Measurements from ENCODE around the gene LRMDA. TPM values are rescaled to one million over a fixed set of nuclear protein-coding genes. Genes with fewer than 3 reads are reported as not detected.

Gene LRMDA
- total RNA-seq, 1 experiment from 2014 or later, result not detected

GRCh38 chr10:76116523-76116922 is 685.1 kb downstream of the LRMDA start:
- no peak for DNase-seq
- no peak overlapping the region for H3K4me3 ChIP-seq (ENCODE audit: insufficient read depth, low read depth, low read length)
- H3K27me3 ChIP-seq (ENCODE audit: control insufficient read depth, insufficient read depth, low read length), result peaks cover 1% of the 10 kb centered on the region
- H3K36me3 ChIP-seq (replicated peaks; ENCODE audit: control insufficient read depth, insufficient read depth, low read length), result no peaks in the 10 kb centered on the region

GRCh38 chr10:76117949-76118348 is 686.5 kb downstream of the LRMDA start:
- Histone ChIP-seq H3K27me3 (ENCODE audit: control insufficient read depth, insufficient read depth, low read length) (no peaks in the 10 kb centered on the region), H3K36me3 (replicated peaks; ENCODE audit: control insufficient read depth, insufficient read depth, low read length) (no peaks in the 10 kb centered on the region), H3K4me3 (ENCODE audit: insufficient read depth, low read depth, low read length) (no peak overlapping the region)
- DNase-seq, result no peak

DNA sequence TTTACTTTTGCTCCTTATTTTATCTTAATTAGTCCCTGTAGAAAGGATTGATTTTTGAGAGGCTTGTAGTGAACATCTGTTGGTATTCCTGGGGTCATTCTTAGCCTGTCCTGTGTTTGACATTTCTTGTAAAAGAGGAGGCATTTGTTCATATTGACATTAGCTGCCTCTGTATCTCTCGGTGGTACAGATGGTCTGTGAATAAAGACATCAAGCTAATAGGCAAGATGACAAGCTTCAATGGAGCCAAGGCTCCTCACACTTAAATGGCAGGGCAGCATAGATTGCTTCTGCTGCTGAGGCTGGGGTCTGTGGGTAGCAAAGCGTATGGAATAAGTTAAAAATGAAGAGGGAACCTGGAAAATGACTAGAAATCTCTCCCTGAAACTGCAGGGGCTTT is 687.6 kb downstream of the LRMDA start:
- DNase-seq, result no peak
- no peaks in the 10 kb centered on the region for H3K36me3 ChIP-seq (replicated peaks; ENCODE audit: control insufficient read depth, insufficient read depth, low read length)
- no peaks in the 10 kb centered on the region for H3K27me3 ChIP-seq (ENCODE audit: control insufficient read depth, insufficient read depth, low read length)
- no peak overlapping the region for H3K4me3 ChIP-seq (ENCODE audit: insufficient read depth, low read depth, low read length)

DNA sequence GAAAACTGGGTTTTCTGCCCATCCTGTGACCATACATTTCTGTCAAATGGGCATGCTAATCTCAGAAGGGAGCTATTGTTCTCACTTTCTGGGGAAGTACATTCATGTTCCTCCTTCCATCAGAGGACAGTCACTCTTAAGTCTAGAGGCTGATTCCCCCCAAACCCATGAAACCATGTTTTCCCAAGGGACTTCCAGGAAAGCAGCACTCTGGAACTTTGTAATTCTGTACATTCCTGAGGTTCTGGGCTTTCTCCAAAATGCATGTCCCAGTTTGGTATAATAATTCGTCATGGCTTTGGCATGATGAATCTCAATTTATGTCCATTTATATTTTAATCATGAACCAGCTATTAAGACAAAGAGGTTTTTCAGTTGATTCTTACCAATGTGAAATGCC is 688.1 kb downstream of the LRMDA start:
- Histone ChIP-seq H3K4me3 (ENCODE audit: insufficient read depth, low read depth, low read length) (no peak overlapping the region), H3K27me3 (ENCODE audit: control insufficient read depth, insufficient read depth, low read length) (no peaks in the 10 kb centered on the region), H3K36me3 (replicated peaks; ENCODE audit: control insufficient read depth, insufficient read depth, low read length) (no peaks in the 10 kb centered on the region)
- DNase-seq, result no peak

DNA sequence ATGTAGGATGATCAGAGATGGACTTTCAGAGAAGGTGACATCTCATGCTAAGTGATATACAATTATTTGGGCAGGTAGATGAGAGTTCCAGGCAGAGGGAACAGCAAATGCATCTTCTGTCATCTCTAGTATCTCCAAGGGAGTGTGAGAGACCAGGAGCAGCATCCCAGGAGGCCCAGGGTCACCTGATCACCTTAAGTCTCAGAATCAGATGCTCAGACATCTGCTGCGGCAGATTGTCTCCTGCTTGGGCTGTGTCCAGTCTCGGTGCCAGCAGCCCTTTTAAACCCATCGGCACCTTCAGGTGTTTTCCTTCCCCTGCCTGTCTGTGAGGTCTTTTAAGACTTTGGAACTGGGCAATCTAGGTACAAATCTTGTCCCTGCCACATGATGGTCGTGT is 690.6 kb downstream of the LRMDA start:
- no peaks in the 10 kb centered on the region for H3K27me3 ChIP-seq (ENCODE audit: control insufficient read depth, insufficient read depth, low read length)

DNA sequence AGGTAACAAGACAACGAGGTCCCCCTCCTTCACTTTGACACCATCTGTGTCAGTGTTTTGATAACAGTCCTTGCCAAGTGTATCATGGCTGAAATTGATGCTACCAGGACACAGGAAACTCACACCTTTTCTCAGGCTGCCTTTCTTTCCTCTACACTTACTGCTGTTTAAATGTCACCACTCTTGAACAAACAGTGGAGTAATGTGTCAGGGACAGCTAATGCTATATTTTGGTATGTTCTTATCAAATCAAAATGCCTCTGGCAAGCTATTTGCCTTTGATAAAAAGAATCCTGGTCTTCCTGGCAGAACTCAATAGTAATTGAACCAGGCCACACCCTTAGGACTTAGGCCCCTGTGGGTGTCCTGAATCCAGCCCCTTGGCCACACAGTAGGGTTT is 692.9 kb downstream of the LRMDA start:
- DNase-seq, result no peak
- no peaks in the 10 kb centered on the region for H3K27me3 ChIP-seq (ENCODE audit: control insufficient read depth, insufficient read depth, low read length)
- H3K36me3 ChIP-seq (replicated peaks; ENCODE audit: control insufficient read depth, insufficient read depth, low read length), result no peaks in the 10 kb centered on the region
- no peak overlapping the region for H3K4me3 ChIP-seq (ENCODE audit: insufficient read depth, low read depth, low read length)

More for the DNA sequence above, 690.6 kb downstream of the LRMDA start:
- DNase-seq, result no peak
- Histone ChIP-seq H3K4me3 (ENCODE audit: insufficient read depth, low read depth, low read length) (no peak overlapping the region), H3K36me3 (replicated peaks; ENCODE audit: control insufficient read depth, insufficient read depth, low read length) (no peaks in the 10 kb centered on the region)

DNA sequence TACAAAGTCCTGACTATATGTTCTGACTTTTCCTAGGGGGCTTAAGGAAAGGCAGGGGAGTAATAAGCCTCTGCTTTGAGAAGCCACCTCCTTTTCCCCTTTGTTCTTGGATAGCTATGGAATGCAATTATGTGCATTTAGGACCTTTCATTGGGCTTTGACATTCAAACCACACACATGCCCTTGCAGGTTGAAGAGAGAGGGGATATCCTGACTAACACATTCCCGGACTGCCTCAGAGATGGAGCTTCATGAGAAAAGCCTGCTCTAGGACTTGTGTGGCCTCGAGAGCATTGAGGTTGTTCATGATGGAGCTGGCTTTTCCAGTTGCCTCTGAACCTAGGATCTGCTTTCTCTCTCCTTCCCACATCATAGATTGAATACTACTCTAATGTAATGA is 694.5 kb downstream of the LRMDA start:
- H3K27me3 ChIP-seq (ENCODE audit: control insufficient read depth, insufficient read depth, low read length), result no peaks in the 10 kb centered on the region
- H3K36me3 ChIP-seq (replicated peaks; ENCODE audit: control insufficient read depth, insufficient read depth, low read length), result no peaks in the 10 kb centered on the region
- DNase-seq, result no peak
- H3K4me3 ChIP-seq (ENCODE audit: insufficient read depth, low read depth, low read length), result no peak overlapping the region

DNA sequence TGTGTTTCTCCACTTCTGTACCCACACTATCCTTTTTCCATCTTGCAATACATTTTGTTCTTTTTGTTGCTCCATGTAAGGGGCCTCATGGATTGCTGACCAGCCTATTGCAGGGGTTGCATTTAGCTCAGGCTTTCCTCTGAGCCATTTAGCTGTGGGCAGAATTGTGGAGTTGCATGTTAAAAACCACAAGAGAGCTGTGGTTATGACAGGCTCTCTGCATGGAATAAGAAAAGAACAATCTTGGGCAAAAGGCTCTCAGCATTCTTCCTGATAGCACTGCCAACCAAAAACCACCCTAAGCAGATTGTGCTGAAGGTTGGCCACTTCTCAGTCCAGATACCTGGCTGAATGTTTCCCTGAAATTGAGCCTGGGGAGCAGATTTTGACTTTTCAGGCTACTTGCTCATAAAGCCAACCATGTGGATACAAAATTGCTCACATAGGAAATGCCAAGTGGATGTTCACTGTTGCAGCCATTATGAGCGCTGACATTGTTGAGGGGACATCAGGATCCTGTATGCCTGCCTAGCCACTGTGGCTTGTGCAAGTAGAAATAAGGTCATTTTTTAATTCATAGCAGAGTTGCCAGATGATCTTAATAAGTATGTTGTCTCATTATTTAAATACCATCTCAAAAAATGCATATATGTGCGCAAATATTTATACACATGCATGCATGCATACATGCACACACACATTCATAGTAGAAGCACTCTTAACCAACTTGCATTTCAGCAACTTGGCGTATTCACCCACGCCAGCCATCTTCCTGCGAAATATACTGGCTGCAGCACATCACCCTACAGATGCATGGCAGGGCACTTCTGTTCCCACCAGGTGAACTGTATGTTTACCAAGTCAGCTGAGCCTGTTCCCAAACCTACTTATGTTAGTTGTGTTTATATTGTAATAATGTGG is 695.4 kb downstream of the LRMDA start:
- no peak for DNase-seq
- no peak overlapping the region for H3K4me3 ChIP-seq (ENCODE audit: insufficient read depth, low read depth, low read length)
- no peaks in the 10 kb centered on the region for H3K27me3 ChIP-seq (ENCODE audit: control insufficient read depth, insufficient read depth, low read length)
- no peaks in the 10 kb centered on the region for H3K36me3 ChIP-seq (replicated peaks; ENCODE audit: control insufficient read depth, insufficient read depth, low read length)

DNA sequence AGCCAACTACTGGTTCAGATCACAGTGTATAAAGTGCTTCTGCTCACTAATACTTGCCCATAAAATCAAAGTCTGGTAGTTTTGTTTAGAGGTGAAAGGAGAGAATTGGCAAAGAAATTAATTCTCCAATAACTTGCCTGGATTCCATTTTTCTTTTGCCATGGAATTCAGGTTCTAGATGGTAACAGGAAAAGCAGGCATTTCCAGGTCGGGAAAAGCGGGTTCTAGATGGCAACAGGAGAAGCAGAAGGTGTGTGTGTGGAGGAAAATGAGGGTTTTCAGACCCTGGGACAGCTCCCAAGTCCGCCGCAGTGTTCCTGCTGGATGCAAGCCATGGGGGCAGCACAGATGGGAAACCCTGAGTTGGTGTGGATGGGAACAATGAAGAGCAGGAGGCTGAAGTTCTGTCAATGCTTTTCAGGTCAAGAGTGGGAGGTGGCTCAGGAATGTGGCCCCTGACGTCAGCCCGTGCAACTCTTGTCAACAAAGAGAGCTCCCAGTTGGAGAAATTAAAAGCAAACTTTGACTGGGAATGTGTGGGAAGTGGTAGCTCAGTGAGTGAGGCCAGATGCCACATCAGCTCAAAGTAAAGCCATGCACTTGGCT is 696.7 kb downstream of the LRMDA start:
- no peaks in the 10 kb centered on the region for H3K36me3 ChIP-seq (replicated peaks; ENCODE audit: control insufficient read depth, insufficient read depth, low read length)
- DNase-seq, result no peak

DNA sequence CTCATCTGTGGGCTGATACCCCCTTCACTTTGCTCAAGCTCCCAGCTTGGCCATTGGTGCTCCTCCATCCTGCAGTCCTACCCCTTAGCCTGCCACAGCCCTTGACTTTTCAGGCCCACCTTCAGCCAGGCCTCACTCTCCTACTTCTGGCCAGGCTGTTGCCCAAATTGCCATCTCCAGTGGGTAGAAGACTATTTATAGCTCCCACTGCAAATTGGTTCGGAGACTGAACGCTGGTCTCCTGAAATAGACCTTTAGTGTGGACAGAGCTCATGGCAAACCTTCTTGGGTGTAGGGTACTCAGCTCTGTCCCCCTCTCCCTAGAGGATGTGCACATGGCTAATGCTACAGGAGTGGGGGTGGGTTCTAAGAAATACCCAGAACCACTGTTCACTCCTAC is 697.8 kb downstream of the LRMDA start:
- Histone ChIP-seq H3K36me3 (replicated peaks; ENCODE audit: control insufficient read depth, insufficient read depth, low read length) (no peaks in the 10 kb centered on the region), H3K4me3 (ENCODE audit: insufficient read depth, low read depth, low read length) (no peak overlapping the region), H3K27me3 (ENCODE audit: control insufficient read depth, insufficient read depth, low read length) (no peaks in the 10 kb centered on the region)
- DNase-seq, result no peak

More for the DNA sequence above, 696.7 kb downstream of the LRMDA start:
- no peak overlapping the region for H3K4me3 ChIP-seq (ENCODE audit: insufficient read depth, low read depth, low read length)
- H3K27me3 ChIP-seq (ENCODE audit: control insufficient read depth, insufficient read depth, low read length), result no peaks in the 10 kb centered on the region

GRCh38 chr10:76130892-76131291 is 699.5 kb downstream of the LRMDA start:
- no peak for DNase-seq
- H3K36me3 ChIP-seq (replicated peaks; ENCODE audit: control insufficient read depth, insufficient read depth, low read length), result no peaks in the 10 kb centered on the region

GRCh38 chr10:76133597-76134255 is 702.3 kb downstream of the LRMDA start:
- Histone ChIP-seq H3K36me3 (replicated peaks; ENCODE audit: control insufficient read depth, insufficient read depth, low read length) (no peaks in the 10 kb centered on the region), H3K4me3 (ENCODE audit: insufficient read depth, low read depth, low read length) (no peak overlapping the region), H3K27me3 (ENCODE audit: control insufficient read depth, insufficient read depth, low read length) (no peaks in the 10 kb centered on the region)
- no peak for DNase-seq

More at GRCh38 chr10:76130892-76131291, 699.5 kb downstream of the LRMDA start:
- Histone ChIP-seq H3K27me3 (ENCODE audit: control insufficient read depth, insufficient read depth, low read length) (no peaks in the 10 kb centered on the region), H3K4me3 (ENCODE audit: insufficient read depth, low read depth, low read length) (no peak overlapping the region)

DNA sequence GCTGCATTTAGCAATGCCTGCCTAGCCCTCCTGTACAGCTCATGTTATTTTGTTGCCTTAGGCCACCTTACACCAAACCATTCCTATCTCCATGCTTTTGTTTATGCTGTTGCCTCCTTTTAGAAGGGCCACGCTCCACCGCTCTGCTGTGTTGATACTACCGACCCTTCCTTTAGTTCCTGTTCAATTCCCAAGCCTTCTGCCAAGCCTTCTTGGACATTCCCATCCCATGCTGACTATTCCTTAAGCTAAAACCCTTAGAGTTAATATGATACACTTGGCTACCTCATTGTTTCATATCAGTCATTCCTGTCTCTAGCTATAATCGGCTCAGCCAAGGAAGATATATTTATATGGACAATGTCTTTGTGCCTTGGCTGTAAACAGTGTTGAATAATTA is 705.5 kb downstream of the LRMDA start:
- no peak overlapping the region for H3K4me3 ChIP-seq (ENCODE audit: insufficient read depth, low read depth, low read length)
- H3K27me3 ChIP-seq (ENCODE audit: control insufficient read depth, insufficient read depth, low read length), result no peaks in the 10 kb centered on the region
- no peak for DNase-seq
- H3K36me3 ChIP-seq (replicated peaks; ENCODE audit: control insufficient read depth, insufficient read depth, low read length), result no peaks in the 10 kb centered on the region

DNA sequence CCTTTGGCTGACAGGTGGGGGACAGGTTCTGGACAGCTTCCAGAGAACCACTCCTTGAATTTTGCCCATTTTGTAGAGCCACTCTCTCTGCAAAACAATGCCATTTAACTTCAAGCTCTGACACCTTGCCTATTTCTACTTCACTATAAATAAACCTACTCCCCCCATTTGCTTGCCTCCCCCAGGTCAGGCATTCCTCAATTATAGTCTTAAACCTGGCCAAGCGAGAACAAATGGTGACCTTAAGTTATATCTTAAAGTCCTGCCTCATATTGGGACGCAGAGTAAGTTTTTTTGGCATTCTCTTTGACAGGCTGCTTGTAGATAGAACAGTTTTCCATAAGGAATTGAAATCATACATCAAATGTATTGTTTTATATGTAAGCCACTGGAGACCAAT is 706.9 kb downstream of the LRMDA start:
- H3K4me3 ChIP-seq (ENCODE audit: insufficient read depth, low read depth, low read length), result no peak overlapping the region
- DNase-seq, result no peak
- no peaks in the 10 kb centered on the region for H3K36me3 ChIP-seq (replicated peaks; ENCODE audit: control insufficient read depth, insufficient read depth, low read length)
- no peaks in the 10 kb centered on the region for H3K27me3 ChIP-seq (ENCODE audit: control insufficient read depth, insufficient read depth, low read length)

DNA sequence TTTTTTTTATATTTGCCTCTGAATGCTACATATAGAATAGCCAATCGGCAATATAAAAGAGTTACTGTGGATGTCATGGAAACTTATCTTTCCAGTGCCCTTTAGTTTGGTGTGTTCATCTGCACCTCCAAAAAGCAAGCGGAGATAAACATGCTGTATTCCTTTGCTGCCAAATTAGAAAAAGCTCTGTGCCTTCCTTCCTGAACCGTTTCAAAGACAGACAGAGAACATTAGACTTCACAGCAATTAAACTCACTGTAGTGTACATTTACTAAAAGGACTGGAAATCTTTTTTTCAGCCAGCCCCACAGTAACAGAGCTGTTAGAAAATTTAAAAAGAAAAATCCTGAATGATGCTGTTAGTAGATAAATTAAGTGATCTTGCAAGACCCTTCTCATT is 707.5 kb downstream of the LRMDA start:
- no peaks in the 10 kb centered on the region for H3K36me3 ChIP-seq (replicated peaks; ENCODE audit: control insufficient read depth, insufficient read depth, low read length)
- H3K27me3 ChIP-seq (ENCODE audit: control insufficient read depth, insufficient read depth, low read length), result no peaks in the 10 kb centered on the region
- no peak for DNase-seq
- H3K4me3 ChIP-seq (ENCODE audit: insufficient read depth, low read depth, low read length), result no peak overlapping the region

Data from H7 (cell line).